EL (cell line): ENCODE results near the gene AUH.

ENCODE experiments used
- DNase-seq: peaks from one replicate; pipeline ENCODE4 v3.0.0-alpha.2; 2016

AUH gene

DNA sequence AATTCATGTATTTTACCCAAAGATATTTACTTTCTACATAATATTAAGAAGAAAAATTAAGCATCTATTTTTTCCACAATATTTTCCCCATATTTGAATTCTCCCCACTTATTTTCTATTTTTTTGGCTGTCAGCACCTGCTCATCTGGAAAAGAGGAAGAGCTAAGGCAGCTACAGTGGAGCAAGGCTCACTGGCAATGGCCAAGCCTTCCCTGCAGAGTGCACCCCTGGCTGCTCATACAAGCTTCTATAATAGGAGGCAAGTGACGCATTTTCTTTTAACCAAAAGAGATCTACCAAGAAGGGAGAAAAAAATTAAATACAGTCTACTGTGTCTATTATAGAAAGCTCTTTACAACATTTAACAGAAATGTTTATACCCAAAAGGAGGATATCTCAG, 72.5 kb downstream of the AUH start:
- DNase-seq, result no peak

DNA sequence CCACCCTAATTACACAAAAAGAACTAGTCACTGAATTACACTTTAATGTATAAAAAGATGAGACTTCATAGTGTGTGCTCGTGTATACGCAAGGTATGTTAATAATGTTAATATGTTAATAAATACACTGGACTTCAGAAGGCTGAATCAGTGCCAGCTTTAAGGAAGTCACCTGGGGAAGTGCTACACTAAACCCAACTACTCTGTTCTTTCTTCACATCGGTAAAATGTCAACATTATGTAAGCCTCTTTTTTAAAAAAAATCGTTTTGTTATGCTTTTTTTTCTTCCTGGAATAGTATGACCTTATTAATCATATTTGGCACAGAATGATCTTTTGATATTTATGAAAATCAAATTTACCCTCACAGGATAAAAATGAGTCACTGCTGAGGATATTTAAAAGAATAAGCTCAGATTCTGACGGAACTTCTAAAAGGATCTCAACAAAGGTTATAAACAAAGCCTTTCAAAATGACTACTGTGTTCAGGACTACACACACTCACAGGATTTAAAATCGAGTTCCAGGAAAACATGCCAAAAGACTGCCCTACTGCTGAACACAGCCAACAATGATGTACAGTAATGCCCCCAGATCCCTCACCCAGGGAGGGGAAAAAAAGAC, 75.9 kb downstream of the AUH start:
- DNase-seq, result no peak

GRCh38 chr9:91282292-91282691, 79.4 kb downstream of the AUH start:
- peak; percentile 17 for DNase-seq

DNA sequence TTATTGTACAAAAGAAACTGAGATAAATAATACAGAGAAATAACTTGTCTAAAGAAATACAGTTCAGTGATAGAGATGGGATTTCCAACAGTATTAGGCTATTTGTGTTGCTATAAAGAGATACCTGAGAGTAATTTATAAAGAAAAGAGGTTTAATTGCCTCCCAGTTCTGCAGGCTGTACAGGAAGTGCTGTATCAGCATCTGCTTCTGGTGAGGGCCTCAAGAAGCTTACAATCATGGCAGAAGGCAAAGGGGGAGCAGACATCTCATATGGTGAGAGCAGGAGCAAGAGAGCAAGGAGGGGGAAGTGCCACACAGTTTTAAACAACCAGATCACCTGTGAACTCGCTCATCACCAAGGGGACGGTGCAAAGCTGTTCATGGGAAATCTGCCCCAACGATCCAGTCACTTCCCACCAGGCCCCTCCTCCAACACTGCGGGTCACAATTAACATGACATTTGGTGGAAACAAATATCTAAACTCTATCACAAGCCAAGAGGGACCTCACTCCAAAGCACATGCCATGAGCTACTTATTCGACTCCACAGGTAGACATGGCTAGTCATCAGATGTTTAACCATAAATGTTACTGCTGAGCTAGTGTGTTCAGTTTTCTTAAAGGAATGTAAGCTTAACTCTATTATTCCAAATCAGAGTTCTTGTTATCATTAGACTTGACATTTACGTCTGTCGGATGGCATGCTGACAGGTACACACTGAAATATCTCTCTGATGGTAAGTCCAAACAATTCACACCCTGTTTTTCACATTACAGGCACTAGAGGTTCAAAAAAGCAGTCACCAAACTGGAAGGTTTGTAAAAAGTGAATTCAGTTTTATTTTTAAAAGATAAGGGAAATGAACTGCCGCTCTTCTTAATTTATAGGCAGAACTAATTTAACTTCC, 82.2 kb downstream of the AUH start:
- DNase-seq, result no peak

GRCh38 chr9:91276513-91276912, 85.2 kb downstream of the AUH start:
- DNase-seq, result no peak

- DNase-seq, result no peak
Measured at GRCh38 chr9:91275655-91276054, 86.1 kb downstream of the AUH start.

DNA sequence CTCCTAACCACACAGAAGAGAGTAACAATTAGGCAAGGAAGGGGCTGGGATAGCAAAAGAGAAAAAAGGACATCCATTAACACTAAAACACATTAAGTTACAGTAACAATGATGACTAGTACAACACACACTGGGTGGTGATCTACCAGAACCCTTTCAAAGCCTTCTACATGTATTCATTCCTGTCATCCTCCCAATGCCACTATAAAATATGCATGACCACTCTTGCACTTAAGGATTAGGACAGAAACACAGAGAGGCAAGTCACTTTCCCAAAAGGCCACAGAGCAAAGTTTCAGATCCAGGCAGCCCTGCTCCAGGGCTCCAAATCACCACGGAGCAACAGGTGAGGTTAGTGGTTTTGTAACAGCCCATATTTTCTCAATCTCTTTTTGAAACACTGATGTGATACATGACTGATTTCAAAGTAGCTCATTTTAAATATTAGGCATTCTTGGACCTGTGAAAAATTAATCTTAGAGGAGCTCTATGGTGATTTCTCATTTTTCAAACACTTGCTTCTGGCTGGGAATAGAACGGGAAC, 86.7 kb downstream of the AUH start:
- DNase-seq, result no peak

- peak; percentile 68 for DNase-seq
Measured at GRCh38 chr9:91273853-91274552, 87.7 kb downstream of the AUH start.

GRCh38 chr9:91271156-91271555, 90.6 kb downstream of the AUH start:
- no peak for DNase-seq

DNA sequence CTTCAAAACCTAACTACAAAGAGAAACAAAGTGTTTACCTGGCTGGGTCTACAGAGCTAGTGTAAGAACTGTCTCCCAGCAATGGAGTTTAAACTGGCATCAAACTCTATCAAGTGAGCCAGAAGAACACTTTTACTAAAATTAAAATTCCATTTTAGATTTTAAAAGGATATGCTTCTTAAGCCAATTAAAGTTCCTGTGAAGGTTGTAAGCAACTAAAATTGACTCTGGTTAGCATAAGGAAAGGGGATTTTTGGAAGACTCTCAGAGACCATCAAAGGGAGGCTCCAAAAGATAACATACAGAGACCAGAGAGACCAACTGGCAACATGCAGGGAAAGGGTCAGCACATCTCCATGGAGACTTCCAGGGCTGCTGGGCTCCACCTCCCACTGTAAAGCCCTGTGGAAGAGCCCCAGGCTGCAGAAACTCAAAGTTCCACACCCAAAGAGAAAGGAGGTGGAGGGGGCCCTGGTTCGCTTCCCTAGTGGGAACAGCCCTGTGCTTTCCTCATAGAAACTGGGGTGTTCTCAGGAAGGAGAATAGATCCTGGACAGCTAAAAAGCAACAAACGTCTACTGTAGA, 91.7 kb downstream of the AUH start:
- no peak for DNase-seq

DNA sequence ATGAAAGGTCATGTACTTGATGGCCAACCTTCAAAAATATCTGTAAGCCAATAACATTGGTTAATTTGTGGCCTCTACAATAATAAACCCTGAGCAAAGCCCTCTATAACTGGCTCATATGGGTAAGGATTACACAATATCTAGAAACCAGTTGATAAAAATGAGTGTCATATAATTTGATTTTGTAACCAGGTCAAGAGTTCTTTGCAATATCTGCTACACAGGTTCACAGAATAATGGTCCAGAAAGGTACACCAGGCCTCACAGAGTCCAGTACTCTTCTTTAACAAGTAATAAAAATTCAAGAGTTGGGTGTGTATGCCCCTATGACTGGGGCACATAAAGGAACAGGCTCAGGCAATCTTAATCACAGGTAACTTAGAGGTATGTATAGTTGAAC, 95.3 kb downstream of the AUH start:
- no peak for DNase-seq

- no peak for DNase-seq
Measured at GRCh38 chr9:91265514-91265913, 96.2 kb downstream of the AUH start.

GRCh38 chr9:91261417-91261816, 100.3 kb downstream of the AUH start:
- DNase-seq, result no peak

DNA sequence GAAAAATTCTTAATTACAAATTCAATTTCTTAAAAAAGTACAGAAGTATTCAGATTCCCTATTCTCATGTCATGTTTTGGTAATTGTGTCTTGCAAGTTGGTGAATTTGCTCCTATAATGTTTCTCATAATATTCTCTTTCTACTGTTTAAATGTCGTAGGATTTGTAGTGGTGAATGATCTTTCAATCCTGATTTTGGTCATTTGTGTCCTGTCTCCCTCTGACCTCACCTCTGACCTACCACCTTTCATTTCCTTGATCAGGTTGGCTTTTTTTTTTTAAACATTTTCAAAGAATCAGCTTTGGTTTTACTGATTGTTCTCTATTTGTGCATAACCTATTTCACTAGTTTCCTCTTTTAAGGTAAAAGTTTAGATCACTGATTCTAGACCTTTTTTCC, 102.6 kb downstream of the AUH start:
- no peak for DNase-seq

- no peak for DNase-seq
Measured at GRCh38 chr9:91258451-91258850, 103.3 kb downstream of the AUH start.

DNA sequence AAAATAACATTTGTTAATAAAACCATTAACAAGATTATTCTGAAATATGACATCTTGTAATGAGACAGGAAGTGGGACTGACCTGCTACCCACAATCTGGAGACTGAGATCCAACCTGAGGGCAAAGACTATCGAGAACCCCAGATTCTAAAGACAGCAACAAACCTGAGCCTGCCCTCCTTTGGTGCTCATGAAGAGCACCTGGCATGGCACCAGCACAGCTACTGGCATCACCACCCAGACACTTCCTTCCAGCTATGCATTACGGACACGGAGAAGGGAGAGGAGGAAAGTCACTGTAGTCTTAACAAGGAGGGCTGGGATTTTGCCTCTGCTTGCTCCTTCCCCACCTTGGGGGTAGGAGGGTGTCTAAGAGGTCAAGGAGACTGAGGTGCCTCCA, 105.5 kb downstream of the AUH start:
- no peak for DNase-seq

DNA sequence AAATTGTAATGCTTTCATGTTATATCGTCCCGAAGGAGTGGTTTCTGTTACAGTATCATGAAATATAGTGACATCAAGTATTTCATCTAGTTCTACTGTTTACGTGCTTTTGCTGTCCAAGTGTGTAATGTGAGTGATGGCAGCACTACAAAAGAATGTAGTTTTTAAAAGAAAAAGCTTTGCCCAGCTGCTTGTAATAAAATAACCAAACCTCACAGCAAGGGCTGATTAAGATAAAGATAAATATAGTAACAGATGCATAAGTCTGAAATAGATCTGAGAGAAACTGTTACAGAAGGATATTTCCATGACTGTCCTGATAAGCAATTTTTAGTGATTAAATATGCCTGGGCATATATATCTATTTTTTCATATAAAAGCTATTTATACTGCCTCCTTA, 106.4 kb downstream of the AUH start:
- peak; percentile 58 for DNase-seq

DNA sequence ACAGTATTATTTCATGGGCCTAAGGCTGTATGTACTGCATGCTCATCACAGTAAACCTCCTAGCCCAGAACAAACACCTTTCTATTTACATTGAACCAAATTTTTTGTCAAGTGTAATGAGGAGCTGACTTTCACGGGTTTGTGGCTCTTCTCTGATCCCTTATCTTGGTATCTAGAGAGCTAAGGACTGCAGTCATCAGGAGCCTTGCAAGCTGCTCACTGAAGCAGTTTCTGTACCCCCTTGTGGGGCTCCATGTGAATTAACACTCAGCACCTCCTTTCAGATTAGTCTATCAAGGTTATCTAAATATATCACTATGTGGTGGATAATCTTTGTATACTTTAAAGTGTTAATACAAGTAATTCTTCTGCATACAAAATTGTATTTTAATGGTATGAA, 108.2 kb downstream of the AUH start:
- DNase-seq, result peak; percentile 29

GRCh38 chr9:91248707-91249106, 113.0 kb downstream of the AUH start:
- DNase-seq, result no peak

GRCh38 chr9:91247278-91247677, 114.4 kb downstream of the AUH start:
- DNase-seq, result no peak

DNA sequence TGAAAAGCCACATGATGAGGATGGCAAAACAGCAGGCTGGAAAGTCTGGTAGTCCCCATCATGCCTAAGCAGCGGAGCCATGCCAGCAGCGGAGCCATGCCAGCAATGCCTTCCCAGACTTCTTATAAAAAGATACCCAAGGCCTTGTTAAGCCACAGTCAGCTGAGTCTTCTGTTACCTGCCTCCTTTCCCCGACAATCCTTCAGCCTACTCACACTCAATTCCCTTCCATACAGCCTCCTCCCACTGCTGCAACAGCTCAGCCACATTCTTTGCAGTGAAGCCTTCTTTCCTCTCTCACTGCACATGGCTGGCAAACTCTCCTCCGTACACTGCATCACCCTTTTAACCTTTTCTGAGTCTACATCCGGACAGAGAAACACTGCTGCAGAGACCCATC, 114.9 kb downstream of the AUH start:
- DNase-seq, result peak; percentile 13

GRCh38 chr9:91245431-91246313, 116.0 kb downstream of the AUH start:
- peak; percentile 47 for DNase-seq
